Endodermal cell (in vitro differentiated cells): ENCODE results near the gene N4BP2. TPM values are rescaled to one million over a fixed set of nuclear protein-coding genes. Genes with fewer than 3 reads are reported as not detected.

ENCODE experiments used
- DNase-seq: peaks from one replicate; pipeline ENCODE4 v3.0.0-alpha.2; 2017
- H3K27ac ChIP-seq: 2 replicates; pipeline ENCODE4 v1.5.1; 2013; ENCODE audit warnings: mild to moderate bottlenecking, low read depth, low read length, moderate library complexity
- H3K27me3 ChIP-seq: 2 replicates; pipeline ENCODE4 v1.6.1; 2013; ENCODE audit warnings: mild to moderate bottlenecking, low read length, moderate library complexity; ENCODE audit not compliant: insufficient read depth, control insufficient read depth, poor library complexity, severe bottlenecking
- H3K36me3 ChIP-seq: 2 replicates; pipeline ENCODE4 v1.7.0; 2013; ENCODE audit warnings: mild to moderate bottlenecking, low read length, moderate library complexity; ENCODE audit not compliant: control insufficient read depth, insufficient read depth
- H3K4me1 ChIP-seq: one replicate; pipeline ENCODE4 v1.7.0; 2013; ENCODE audit warnings: low read length; ENCODE audit not compliant: control insufficient read depth, insufficient read depth
- H3K4me3 ChIP-seq: 2 replicates; pipeline ENCODE4 v1.5.1; 2013; ENCODE audit warnings: mild to moderate bottlenecking, low read length, moderate library complexity
- H3K9ac ChIP-seq: 2 replicates; pipeline ENCODE4 v1.6.1; 2013; ENCODE audit warnings: mild to moderate bottlenecking, low read length, moderate library complexity; ENCODE audit not compliant: poor library complexity, severe bottlenecking; ENCODE audit errors: extremely low read depth
- H3K9me3 ChIP-seq: 2 replicates; pipeline ENCODE4 v1.6.1; 2013; ENCODE audit warnings: mild to moderate bottlenecking, low read length, moderate library complexity; ENCODE audit not compliant: control insufficient read depth
- H3K27ac Mint-ChIP-seq: 2 replicates; pipeline ENCODE4 v1.8.0; 2020; ENCODE audit warnings: mixed read lengths
- H3K27me3 Mint-ChIP-seq: 2 replicates; pipeline ENCODE4 v1.8.0; 2021; ENCODE audit warnings: mild to moderate bottlenecking, mixed read lengths; ENCODE audit not compliant: insufficient read depth
- H3K36me3 Mint-ChIP-seq: 2 replicates; pipeline ENCODE4 v1.8.0; 2020; ENCODE audit warnings: low read depth, mixed read lengths
- H3K4me1 Mint-ChIP-seq: 2 replicates; pipeline ENCODE4 v1.8.0; 2020; ENCODE audit warnings: mixed read lengths
- H3K4me3 Mint-ChIP-seq: 2 replicates; pipeline ENCODE4 v1.8.0; 2020; ENCODE audit warnings: mild to moderate bottlenecking, moderate library complexity, mixed read lengths
- H3K9me3 Mint-ChIP-seq: 2 replicates; pipeline ENCODE4 v1.8.0; 2020; ENCODE audit warnings: mild to moderate bottlenecking, mixed read lengths
- WGBS, 2 experiments: methylation state at CpG; one replicate each; pipeline versions ENCODE4 v1.1.5 to v1.1.7; 2013; ENCODE audit warnings: missing lambda C conversion rate in 2 of 2, mixed read lengths in 1 of 2; ENCODE audit not compliant: insufficient coverage in 1 of 2, insufficient read length in 1 of 2; 5-methylcytosine and 5-hydroxymethylcytosine counted together
- total RNA-seq, 2 donors: library from RNA; stranded (reverse); fragmentation: NEBNext Ultra II Directional in 1 of 2; extraction: Animal tissue kit (Norgen Biotek cat#: 25700) in 1 of 2; gene quantifications; 2 replicates in 1 of 2; 3 replicates in 1 of 2; pipeline ENCODE4 v1.2.1, GENCODE V29; 2021
- TF ChIP-seq, protein P1 (sequence below): fragments of 200-600 bp; sonication (generic); conservative IDR thresholded peaks from 2 replicates; pipeline ENCODE4 v1.5.0; 2021; ENCODE audit warnings: antibody characterized with exemption, mild to moderate bottlenecking

The N4BP2 gene
- total RNA-seq, 2 donors from 2014 or later, result 37.1 to 44.0 TPM

DNA sequence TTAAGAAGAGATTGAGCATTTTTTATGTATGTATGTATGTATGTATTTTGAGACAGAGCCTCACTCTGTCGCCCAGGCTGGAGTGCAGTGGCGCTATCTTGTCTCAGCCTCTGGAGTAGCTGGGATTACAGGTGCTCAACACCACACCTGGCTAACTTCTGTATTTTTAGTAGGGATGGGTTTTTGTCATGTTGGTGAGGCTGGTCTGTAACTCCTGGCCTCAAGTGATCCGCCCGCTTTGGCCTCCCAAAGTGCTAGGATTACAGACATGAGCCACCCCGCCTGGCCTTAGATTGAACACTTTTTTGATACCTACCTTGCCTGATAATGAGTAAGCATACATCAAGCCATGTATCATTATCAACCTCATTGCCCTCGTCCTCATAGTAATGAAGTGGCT lies 2.7 kb downstream of the N4BP2 start:
- Histone ChIP-seq H3K4me3 (peak overlapping the region; percentile 98), H3K9me3 (no peaks in the 10 kb centered on the region), H3K36me3 (peaks cover 41% of the 10 kb centered on the region), H3K4me1 (no peaks in the 10 kb centered on the region), H3K27me3 (no peaks in the 10 kb centered on the region), H3K27ac (no peak overlapping the region), H3K9ac (no peak overlapping the region)
- TF ChIP-seq, protein P1, sequence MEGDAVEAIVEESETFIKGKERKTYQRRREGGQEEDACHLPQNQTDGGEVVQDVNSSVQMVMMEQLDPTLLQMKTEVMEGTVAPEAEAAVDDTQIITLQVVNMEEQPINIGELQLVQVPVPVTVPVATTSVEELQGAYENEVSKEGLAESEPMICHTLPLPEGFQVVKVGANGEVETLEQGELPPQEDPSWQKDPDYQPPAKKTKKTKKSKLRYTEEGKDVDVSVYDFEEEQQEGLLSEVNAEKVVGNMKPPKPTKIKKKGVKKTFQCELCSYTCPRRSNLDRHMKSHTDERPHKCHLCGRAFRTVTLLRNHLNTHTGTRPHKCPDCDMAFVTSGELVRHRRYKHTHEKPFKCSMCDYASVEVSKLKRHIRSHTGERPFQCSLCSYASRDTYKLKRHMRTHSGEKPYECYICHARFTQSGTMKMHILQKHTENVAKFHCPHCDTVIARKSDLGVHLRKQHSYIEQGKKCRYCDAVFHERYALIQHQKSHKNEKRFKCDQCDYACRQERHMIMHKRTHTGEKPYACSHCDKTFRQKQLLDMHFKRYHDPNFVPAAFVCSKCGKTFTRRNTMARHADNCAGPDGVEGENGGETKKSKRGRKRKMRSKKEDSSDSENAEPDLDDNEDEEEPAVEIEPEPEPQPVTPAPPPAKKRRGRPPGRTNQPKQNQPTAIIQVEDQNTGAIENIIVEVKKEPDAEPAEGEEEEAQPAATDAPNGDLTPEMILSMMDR, result no peak
- Mint-ChIP-seq H3K27ac (no peak overlapping the region), H3K4me3 (peak overlapping the region; percentile 82), H3K36me3 (peaks cover 35% of the 10 kb centered on the region), H3K9me3 (no peaks in the 10 kb centered on the region), H3K4me1 (peaks cover 25% of the 10 kb centered on the region), H3K27me3 (no peaks in the 10 kb centered on the region)
- 94 to 100% methylated on average over 2 to 6 of the region's 6 CpGs for WGBS, 2 experiments
- no peak for DNase-seq

DNA sequence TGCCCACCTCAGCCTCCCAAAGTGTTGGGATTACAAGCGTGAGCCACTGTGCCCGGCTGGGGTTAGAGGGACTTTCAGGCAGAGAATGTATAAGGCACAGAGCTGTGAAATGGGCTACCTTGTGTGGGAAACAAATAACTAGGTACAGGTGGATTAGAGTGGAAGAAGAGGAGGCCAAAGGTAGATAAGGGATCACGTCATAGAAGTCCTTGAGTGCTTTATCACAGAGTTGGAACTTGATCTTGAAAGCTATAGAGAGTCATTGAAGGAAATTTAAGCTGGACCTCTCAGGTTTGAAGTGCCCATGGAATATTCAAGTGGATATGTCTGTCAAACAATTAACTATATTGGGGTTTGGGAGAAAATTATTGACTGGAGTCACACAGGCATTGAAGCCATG lies 8.4 kb downstream of the N4BP2 start:
- Mint-ChIP-seq H3K4me3 (no peak overlapping the region), H3K9me3 (no peaks in the 10 kb centered on the region), H3K27me3 (no peaks in the 10 kb centered on the region), H3K36me3 (peaks cover 64% of the 10 kb centered on the region), H3K27ac (no peak overlapping the region), H3K4me1 (no peaks in the 10 kb centered on the region)
- no peak overlapping the region for H3K4me3 ChIP-seq
- H3K27ac ChIP-seq, result no peak overlapping the region
- no peaks in the 10 kb centered on the region for H3K27me3 ChIP-seq
- 92 to 96% methylated on average over 2 to 3 of the region's 3 CpGs for WGBS, 2 experiments
- no peaks in the 10 kb centered on the region for H3K9me3 ChIP-seq
- TF ChIP-seq, protein P1, result no peak
- H3K4me1 ChIP-seq, result no peaks in the 10 kb centered on the region
- no peak overlapping the region for H3K9ac ChIP-seq
- no peak for DNase-seq
- peaks cover 66% of the 10 kb centered on the region for H3K36me3 ChIP-seq

DNA sequence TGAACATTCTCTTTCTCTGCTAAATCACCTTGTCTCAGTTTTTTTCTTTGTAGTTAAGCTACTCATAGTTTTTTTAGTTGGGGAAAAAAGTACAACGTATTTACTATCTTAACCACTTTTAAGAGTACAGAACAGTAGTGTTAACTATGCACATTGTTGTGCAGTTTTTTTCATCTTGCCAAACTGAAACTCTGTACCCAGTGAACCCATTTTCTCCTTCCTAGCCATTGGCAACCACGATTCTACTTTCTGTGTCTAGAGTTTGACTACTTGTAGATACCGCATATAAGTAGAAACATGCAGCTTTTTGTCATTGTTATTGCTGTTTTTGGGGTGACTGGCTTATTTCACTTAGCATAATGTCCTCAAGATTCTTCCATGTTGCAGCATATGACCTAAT lies 10.0 kb downstream of the N4BP2 start:
- no peaks in the 10 kb centered on the region for H3K4me1 Mint-ChIP-seq
- H3K9ac ChIP-seq, result no peak overlapping the region
- DNase-seq, result no peak
- no peak overlapping the region for H3K27ac Mint-ChIP-seq
- H3K27me3 Mint-ChIP-seq, result no peaks in the 10 kb centered on the region
- H3K9me3 ChIP-seq, result no peaks in the 10 kb centered on the region
- H3K27ac ChIP-seq, result no peak overlapping the region
- WGBS, 2 experiments, result 95 to 100% methylated on average over 1 to 3 of the region's 3 CpGs
- H3K4me3 Mint-ChIP-seq, result no peak overlapping the region
- peaks cover 63% of the 10 kb centered on the region for H3K36me3 Mint-ChIP-seq
- H3K4me1 ChIP-seq, result no peaks in the 10 kb centered on the region
- no peaks in the 10 kb centered on the region for H3K27me3 ChIP-seq
- H3K36me3 ChIP-seq, result peaks cover 65% of the 10 kb centered on the region
- TF ChIP-seq, protein P1, result no peak
- H3K4me3 ChIP-seq, result no peak overlapping the region
- no peaks in the 10 kb centered on the region for H3K9me3 Mint-ChIP-seq
